Measurements from ENCODE around the gene NUDT17.

Gene NUDT17

DNA sequence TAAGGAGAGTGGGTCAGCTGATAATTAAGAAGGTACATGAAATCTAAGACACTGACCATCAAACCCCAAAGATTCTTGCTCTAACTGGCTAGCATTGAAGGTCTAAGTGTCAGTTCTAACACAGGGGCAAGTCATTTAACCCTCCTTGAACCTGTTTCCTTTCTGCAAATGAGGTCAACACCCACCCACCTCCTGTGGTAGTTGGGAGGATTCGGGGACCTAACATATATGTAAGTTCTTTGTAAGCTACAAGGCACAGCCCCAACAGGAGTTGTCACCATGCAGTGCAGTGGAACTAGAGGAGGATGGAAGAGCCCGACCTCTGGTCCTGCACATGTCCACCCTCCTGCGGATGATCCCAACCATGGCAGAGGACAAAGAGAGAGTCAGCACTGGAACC, 2.4 kb downstream of the NUDT17 start:
- DNase-seq (ENCODE audit: low spot score): no peak

GRCh38 chr1:145849356-145850160, 4.1 kb downstream of the NUDT17 start:
- no peak for DNase-seq (ENCODE audit: low spot score)

DNA sequence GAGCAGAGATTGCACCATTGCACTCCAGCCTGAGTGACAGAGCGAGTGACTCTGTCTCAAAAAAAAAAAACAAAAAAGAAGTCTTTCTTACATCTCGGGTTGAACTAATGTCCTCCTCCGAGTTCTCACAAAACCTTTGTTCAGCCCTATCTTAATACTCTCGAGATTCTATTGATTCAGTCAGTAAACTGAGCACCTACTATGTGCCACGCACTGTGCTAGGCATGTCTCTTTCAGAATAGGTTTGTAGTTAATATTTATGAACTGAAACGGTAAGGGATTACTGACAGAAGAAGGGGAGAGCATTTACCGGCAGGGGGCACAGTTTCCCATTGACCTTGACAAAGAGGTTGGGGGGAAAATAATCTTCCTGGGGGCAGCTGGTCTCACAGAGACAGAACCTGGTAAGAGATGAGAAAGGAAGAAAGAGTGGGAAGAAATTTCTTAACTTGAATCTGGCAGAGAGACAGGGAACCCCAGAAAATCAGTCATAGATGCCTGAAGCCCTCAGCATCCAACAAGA, 10.1 kb downstream of the NUDT17 start:
- no peak for DNase-seq (ENCODE audit: low spot score)

- no peak for DNase-seq (ENCODE audit: low spot score)
Measured at GRCh38 chr1:145857170-145857569, 11.7 kb downstream of the NUDT17 start.

- peak; percentile 64 for DNase-seq (ENCODE audit: low spot score)
Measured at GRCh38 chr1:145858238-145858900, 12.9 kb downstream of the NUDT17 start.

DNA sequence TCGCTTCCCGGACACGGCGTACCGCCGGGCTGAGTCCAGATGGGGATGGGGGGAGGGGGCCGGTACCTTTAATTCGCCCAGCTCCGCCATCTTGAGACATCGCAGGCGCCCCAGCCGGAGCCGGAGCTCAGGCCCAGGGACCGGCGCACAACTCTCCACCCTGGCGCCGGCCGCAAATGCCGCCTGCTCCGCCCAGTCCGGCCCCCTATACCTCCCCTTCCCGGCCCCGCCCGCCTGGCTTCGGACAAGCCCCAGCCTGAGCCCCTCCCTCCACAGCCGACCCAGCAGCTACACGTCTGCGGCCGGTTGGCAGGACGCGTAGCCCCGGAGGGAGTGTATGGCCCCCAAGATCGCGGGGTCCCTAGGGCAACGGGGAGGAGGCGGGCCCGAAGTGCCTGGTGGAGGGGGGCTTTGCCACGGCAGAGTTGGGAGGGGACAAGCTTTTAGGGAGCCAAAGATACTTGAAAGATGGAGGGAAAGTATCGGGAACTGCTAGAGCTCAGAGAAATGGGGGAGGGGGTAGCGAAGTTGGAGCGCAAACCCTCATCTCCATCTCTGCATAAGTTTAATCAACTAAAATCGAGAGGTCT, 13.6 kb downstream of the NUDT17 start, which contains the start of gene PIAS3:
TSS of gene PIAS3 (minus strand) at position 181 of the 590 bp plus-strand sequence. CDS start at position 90, 91 bp downstream.
- peak; percentile 95 for DNase-seq (ENCODE audit: low spot score)

DNA sequence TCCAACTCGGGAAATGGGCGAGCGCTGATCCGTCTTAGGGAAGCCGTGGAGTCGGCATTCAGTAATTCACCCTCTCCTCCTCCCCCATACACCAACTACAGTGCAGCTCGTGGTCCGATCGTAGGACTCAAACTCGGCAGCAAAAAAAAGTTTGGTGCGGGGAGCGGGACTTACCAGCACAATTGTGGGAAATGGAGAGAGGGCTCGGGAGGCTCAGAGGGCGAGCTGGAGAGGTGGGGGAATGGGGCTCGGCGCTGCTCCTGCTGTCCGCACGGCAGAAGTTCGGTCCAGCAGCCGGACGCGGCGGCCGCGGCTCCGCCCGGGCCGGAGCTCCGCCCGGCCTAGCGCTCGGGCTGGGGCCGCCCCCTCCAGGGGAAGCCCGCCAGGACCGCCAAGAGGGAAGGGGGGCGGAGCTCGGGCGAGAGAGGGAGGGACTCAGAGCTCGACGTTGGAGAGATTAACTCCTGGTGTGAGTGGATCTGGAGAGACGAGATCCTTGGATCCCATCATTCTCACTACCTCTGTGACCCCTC, 14.1 kb downstream of the NUDT17 start:
- peak; percentile 87 for DNase-seq (ENCODE audit: low spot score)

DNA sequence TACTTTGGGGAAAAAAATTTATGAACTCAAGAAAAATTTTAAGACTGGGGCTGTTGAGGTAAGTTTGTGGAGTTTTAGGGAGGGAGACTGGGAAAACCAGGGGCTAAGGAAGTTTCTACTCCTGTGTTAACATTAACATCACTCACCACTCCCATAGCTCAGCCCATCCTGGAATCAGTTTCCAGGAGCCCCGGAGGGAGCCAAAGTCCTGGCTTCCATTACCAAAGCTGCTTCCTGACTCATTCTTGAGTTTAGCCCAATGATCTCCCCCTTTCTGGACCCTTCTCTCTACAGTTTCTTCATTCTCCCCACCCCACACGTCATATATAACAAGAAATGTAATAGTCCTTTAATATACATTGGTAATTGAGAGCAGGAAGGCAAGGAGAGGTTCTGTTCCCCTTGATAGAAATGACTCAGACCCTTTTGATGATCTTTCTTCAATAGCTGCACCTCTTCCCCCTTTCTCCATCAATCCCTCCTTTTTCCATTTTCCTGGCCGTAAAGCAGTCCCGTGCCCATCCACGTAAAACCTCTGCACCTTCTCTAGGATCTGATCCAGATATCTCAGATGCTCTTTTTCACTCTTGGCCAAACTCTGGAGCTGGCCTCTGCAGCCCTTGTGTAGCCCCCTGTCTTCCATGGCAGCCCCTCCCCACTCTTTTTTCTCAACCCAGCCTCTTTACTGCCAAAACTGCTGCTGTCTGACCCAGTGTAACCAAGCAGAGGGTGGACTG, 18.0 kb downstream of the NUDT17 start:
- no peak for DNase-seq (ENCODE audit: low spot score)

GRCh38 chr1:145868232-145868631, 22.8 kb downstream of the NUDT17 start:
- no peak for DNase-seq (ENCODE audit: low spot score)

DNA sequence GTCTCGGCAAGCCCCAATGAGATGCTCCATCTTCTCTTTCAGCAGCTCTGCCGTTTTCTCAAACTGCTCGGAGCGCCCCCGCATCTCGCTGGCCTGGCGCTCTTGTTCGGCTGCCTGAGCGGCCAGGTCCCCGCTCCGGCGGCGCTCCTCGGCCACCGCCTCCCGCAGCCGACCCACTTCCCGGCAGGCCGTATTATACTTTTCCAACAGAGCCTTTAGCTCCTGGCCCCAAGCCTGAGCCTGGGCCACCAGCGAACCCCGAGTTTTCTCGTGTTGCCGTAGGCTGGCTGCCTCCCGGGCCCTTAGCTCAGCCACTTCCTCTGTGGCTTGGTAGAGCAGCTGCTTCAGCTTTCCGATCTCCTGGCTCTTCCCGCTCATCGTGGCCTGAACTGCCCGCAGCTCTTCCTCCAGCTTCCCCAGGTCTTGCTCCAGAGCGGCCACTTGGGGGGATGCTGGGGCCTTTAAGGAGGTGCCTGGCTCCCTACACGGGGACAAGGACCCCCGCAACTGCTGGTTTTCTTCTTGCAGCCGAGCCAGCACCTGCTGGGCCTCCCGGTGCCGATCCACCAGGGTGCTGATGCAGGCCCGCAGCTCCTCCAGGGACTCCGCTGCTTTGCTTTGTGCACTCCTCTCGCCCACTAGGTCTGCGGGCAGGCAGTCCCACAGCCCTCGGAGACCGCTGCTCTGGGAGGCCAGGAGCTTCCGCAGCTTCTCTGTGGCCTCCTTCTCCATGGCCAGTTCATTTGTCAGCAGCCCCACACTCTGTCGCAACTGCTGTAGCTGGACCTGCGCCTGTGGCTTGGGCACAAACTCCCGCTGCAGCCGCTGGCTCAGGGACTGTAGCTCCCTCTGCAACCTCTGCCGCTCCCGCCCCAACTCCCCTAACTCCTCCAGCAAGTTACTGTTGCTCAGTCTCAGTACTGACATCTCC, 26.8 kb downstream of the NUDT17 start:
- DNase-seq (ENCODE audit: low spot score): no peak

GRCh38 chr1:145874646-145875045, 29.2 kb downstream of the NUDT17 start:
- DNase-seq (ENCODE audit: low spot score): no peak

- DNase-seq (ENCODE audit: low spot score): no peak
Measured at GRCh38 chr1:145877923-145878486, 32.6 kb downstream of the NUDT17 start.

DNA sequence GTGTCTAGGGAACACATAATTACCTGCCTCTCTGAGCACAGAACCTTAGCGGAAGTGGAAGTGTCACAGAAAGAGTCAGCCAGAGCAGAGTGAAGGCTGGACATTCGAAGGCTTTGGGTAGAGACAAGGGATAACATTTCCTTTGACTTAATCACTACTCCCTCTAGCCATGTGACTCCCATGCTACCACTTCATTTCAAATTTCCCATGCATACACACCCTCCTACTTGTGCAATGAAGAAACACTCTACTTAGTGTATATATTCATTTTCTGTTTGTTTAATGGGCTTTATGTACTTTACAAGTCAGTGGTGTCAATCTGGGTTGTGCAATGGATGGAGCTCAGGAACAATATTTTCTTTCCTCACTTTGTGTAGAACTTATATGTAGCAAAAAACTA, 33.3 kb downstream of the NUDT17 start:
- DNase-seq (ENCODE audit: low spot score): no peak

DNA sequence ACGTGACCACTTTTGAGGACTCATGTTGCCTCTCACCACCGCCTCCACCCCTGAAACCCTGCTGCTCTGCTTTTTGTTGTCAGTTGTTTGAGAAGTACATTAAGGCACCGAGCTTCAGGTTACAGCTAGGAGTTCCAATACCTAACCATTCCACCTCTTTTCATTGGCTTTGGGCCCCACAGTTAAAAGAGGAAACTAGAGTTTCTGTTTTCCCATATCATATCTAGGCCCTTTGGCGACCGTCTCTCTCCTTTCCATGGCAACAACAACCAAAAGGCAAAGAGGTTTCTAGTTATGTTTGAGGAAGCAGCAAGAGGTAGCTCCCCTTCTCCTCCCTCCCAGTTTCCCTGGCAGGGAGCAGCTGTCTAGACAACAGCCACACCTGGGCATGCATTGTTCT, 34.3 kb downstream of the NUDT17 start:
- DNase-seq (ENCODE audit: low spot score): no peak

GRCh38 chr1:145884675-145885074, 39.2 kb downstream of the NUDT17 start:
- no peak for DNase-seq (ENCODE audit: low spot score)

- DNase-seq (ENCODE audit: low spot score): peak; percentile 94
Measured at GRCh38 chr1:145885738-145886287, 40.4 kb downstream of the NUDT17 start, which contains the start of gene ANKRD35. TSS of gene ANKRD35 (minus strand) at chr1:145885866. CDS start at chr1:145885758, 108 bp downstream.

GRCh38 chr1:145886390-145886789, 41.0 kb downstream of the NUDT17 start:
- no peak for DNase-seq (ENCODE audit: low spot score)

DNA sequence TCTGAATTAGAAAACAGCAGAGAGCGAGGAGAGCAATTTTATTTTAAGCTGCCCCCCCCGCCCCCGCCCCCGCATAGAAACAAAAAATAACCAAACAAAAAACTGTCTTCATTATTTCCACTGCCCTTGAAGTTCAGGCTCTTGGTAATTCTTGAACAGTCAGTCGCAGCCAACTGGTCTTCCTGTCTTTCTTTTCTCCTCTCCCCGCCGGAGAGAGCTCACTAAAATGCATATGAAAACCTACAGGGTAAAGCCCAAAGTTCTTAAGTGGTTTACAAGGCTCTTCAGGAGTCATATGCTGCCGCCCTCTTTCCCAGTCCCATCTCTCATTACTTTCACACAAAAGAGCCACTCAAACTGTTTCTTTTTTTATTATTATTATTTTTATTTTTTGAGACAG, 41.4 kb downstream of the NUDT17 start:
- DNase-seq (ENCODE audit: low spot score): no peak

DNA sequence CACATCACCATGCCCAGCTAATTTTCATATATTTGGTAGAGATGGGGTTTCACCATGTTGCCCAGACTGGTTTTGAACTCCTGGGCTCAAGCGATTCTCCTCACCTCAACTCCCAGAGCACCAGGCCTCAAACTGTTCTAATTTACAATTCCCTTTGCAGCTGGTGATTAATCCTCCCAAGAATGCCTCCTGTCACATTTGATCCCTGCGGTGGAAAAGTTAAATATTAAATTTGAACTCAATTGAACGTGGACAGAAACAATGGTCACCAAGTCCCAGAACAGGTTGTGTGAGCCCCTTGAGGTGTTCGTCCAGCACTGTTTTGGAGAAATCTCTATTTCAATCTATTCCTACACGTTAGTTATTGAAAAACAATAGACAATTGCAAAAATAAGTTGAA, 42.2 kb downstream of the NUDT17 start:
- no peak for DNase-seq (ENCODE audit: low spot score)

DNA sequence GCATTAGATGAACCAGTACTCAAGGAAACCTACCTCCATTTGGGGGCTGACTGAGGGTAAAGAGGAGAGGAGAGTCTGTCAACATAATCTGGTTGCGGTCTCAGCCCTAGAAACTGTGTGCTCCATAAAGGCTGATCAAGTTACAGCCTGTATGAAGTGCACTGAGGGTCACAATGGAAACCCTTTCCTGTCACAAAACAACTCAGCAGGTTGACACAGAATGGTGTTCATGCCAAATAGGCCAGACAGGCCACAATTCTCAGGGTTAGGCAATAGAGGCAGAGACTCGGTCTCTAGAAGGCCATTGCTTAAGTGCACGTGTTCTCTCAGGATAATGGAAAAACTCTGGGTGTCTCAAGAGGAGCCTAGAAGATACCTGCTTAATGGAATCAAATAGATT, 44.3 kb downstream of the NUDT17 start:
- no peak for DNase-seq (ENCODE audit: low spot score)

Data from D341Med (cell line).